K562 (cell line): ENCODE results near the gene ADORA3. TPM values are rescaled to one million over a fixed set of nuclear protein-coding genes. Genes with fewer than 3 reads are reported as not detected.
A peak's percentile ranks its signal among the peaks of the same experiment; 100 is the strongest.

Source experiments
- ARID2 ChIP-seq: fragments of 450-650 bp; IDR thresholded peaks from 2 replicates; pipeline ENCODE4 v1.6.1; 2017; ENCODE audit warnings: antibody characterized with exemption, mild to moderate bottlenecking
- ARID4B ChIP-seq: sonication (generic); formaldehyde crosslinking; IDR thresholded peaks from 2 replicates; pipeline ENCODE4 v1.8.0; 2022; ENCODE audit warnings: mild to moderate bottlenecking, missing genetic modification reagents
- CBFA2T2 ChIP-seq: fragments of 450-650 bp; conservative IDR thresholded peaks from 2 replicates; pipeline ENCODE4 v1.6.1; 2017; ENCODE audit warnings: mild to moderate bottlenecking
- CXXC5 ChIP-seq: fragments of 250-450 bp; sonication (Bioruptor Pico); IDR thresholded peaks from 2 replicates; pipeline ENCODE4 v1.8.0; 2022; ENCODE audit warnings: inconsistent platforms, mild to moderate bottlenecking, moderate library complexity
- DIDO1 ChIP-seq: fragments of 450-650 bp; IDR thresholded peaks from 2 replicates; pipeline ENCODE4 v1.6.1; 2016; ENCODE audit warnings: low read depth, missing biosample characterization, missing genetic modification characterization
- FOSL1 ChIP-seq: fragments of 200-800 bp; sonication (Bioruptor generic); conservative IDR thresholded peaks from 2 replicates; pipeline ENCODE4 v1.6.1; 2016; ENCODE audit warnings: missing genetic modification characterization, missing compliant biosample characterization
- HCFC1 ChIP-seq: IDR thresholded peaks from 2 replicates; pipeline ENCODE4 v1.6.1; 2012; ENCODE audit warnings: low read depth, low read length, improper control_type of control experiment
- HIVEP1 ChIP-seq: fragments of 250-450 bp; sonication (Bioruptor Pico); IDR thresholded peaks from 2 replicates; pipeline ENCODE4 v1.4.0; 2020; ENCODE audit warnings: mild to moderate bottlenecking
- PHF8 ChIP-seq: fragments of 200-600 bp; sonication (generic); IDR thresholded peaks from 2 replicates; pipeline ENCODE4 v1.6.1; 2012; ENCODE audit warnings: mixed run types, mild to moderate bottlenecking, inconsistent platforms, low read length, moderate library complexity, borderline replicate concordance
- TRIM25 ChIP-seq: fragments of 450-650 bp; IDR thresholded peaks from 2 replicates; pipeline ENCODE4 v1.7.0; 2016; ENCODE audit warnings: borderline replicate concordance
- ZNF239 ChIP-seq: fragments of 250-450 bp; sonication (Bioruptor Pico); IDR thresholded peaks from 2 replicates; pipeline ENCODE4 v1.4.0; 2020; ENCODE audit warnings: mild to moderate bottlenecking
- ZNF589 ChIP-seq: fragments of 200-800 bp; sonication (Bioruptor generic); IDR thresholded peaks from 2 replicates; pipeline ENCODE4 v1.6.1; 2016; ENCODE audit warnings: low read depth, missing genetic modification characterization, missing compliant biosample characterization
- polyA plus RNA-seq, 8 experiments: library from polyadenylated mRNA; depleted of rRNA in 4 of 8; stranded (reverse) in 5 of 8; unstranded in 3 of 8; fragments of >200 nt; fragmentation: Nextera tagmentation in 2 of 8; fragmentation: Illumina TruSeq in 1 of 8; extraction: Ambion mirVana in 2 of 8; extraction: Trizol in 1 of 8; gene quantifications; 2 replicates each; pipeline versions ENCODE4 v1.2.1 to v1.2.3, GENCODE V29; 2011 to 2014; ENCODE audit warnings: inconsistent platforms in 1 of 8, missing spikeins in 1 of 8
- total RNA-seq, 7 experiments: library from RNA; depleted of rRNA in 6 of 7; stranded (reverse); fragments of >200 nt in 6 of 7; fragmentation: Illumina TruSeq in 2 of 7; extraction: Trizol in 2 of 7; gene quantifications; 2 replicates each; pipeline versions ENCODE4 v1.2.1 to v1.2.3, GENCODE V29; 2011 to 2021; ENCODE audit warnings: low replicate concordance in 1 of 7
- TF ChIP-seq, protein P1 (sequence below): fragments of 450-650 bp; formaldehyde crosslinking; IDR thresholded peaks from 2 replicates; pipeline ENCODE4 v1.4.0; 2020; ENCODE audit warnings: mild to moderate bottlenecking, moderate library complexity
- TF ChIP-seq, protein P2 (sequence below): sonication (generic); formaldehyde crosslinking; IDR thresholded peaks from 2 replicates; pipeline ENCODE4 v1.8.1; 2022; ENCODE audit warnings: missing genetic modification reagents
- TF ChIP-seq, protein P3 (sequence below): sonication (generic); formaldehyde crosslinking; IDR thresholded peaks from 2 replicates; pipeline ENCODE4 v1.8.1; 2022; ENCODE audit warnings: missing genetic modification reagents
- TF ChIP-seq, protein P4 (sequence below): fragments of 250-450 bp; sonication (Bioruptor Pico); IDR thresholded peaks from 2 replicates; pipeline ENCODE4 v1.5.0; 2020; ENCODE audit warnings: mild to moderate bottlenecking

The ADORA3 gene
- total and polyA plus RNA-seq, 9 of the 15 experiments (the other 6 are each of a cell fraction or from before 2014, with no cell fraction given): 0.09 to 0.35 (median 0.16) TPM; not detected in 3

DNA sequence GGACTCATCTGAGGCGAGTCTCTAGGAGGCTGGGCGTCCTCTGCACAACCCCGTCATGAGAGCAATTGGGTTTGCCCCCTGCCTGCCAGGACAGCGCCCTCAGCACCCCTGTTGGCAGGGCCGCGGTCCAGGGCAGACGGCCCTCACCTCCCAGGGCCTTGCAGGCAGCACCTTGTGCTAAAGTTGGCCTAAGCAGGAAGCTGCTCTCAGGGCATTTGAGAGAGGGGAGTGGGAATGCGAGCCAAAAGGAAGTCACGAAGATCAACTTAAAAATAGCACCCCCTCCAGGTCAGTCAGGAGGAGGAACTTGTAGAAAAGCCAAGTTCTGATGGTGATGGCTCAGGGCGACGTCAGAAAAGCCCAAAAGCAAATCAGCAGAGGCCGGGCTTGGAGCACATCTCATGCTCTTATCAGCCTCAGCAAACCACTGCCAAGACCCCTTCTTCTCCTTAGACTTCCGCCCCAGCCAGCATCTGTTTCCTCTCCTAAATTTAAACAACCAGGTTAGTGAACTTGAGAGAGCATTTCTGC is 12.6 kb upstream of the ADORA3 start (continued):
- TF ChIP-seq, protein P1, sequence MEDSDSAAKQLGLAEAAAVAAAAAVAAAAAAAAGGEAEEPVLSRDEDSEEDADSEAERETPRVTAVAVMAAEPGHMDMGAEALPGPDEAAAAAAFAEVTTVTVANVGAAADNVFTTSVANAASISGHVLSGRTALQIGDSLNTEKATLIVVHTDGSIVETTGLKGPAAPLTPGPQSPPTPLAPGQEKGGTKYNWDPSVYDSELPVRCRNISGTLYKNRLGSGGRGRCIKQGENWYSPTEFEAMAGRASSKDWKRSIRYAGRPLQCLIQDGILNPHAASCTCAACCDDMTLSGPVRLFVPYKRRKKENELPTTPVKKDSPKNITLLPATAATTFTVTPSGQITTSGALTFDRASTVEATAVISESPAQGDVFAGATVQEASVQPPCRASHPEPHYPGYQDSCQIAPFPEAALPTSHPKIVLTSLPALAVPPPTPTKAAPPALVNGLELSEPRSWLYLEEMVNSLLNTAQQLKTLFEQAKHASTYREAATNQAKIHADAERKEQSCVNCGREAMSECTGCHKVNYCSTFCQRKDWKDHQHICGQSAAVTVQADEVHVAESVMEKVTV (CRISPR knock-in tag): no peak
- TF ChIP-seq, protein P2, sequence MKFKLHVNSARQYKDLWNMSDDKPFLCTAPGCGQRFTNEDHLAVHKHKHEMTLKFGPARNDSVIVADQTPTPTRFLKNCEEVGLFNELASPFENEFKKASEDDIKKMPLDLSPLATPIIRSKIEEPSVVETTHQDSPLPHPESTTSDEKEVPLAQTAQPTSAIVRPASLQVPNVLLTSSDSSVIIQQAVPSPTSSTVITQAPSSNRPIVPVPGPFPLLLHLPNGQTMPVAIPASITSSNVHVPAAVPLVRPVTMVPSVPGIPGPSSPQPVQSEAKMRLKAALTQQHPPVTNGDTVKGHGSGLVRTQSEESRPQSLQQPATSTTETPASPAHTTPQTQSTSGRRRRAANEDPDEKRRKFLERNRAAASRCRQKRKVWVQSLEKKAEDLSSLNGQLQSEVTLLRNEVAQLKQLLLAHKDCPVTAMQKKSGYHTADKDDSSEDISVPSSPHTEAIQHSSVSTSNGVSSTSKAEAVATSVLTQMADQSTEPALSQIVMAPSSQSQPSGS (CRISPR knock-in tag): no peak
- TF ChIP-seq DIDO1 (tag) (no peak), PHF8 (no peak), HCFC1 (no peak), CXXC5 (CRISPR knock-in tag) (0 out of 2 replicates have a peak, but pooled peaks have one; percentile 13), ARID4B (CRISPR knock-in tag) (0 out of 2 replicates have a peak, but pooled peaks have one; percentile 22), HIVEP1 (CRISPR knock-in tag) (no peak), ARID2 (no peak), ZNF589 (CRISPR knock-in tag) (no peak), CBFA2T2 (no peak), ZNF239 (CRISPR knock-in tag) (no peak), FOSL1 (tag) (no peak), TRIM25 (no peak)
- TF ChIP-seq, protein P3, sequence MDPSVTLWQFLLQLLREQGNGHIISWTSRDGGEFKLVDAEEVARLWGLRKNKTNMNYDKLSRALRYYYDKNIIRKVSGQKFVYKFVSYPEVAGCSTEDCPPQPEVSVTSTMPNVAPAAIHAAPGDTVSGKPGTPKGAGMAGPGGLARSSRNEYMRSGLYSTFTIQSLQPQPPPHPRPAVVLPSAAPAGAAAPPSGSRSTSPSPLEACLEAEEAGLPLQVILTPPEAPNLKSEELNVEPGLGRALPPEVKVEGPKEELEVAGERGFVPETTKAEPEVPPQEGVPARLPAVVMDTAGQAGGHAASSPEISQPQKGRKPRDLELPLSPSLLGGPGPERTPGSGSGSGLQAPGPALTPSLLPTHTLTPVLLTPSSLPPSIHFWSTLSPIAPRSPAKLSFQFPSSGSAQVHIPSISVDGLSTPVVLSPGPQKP (CRISPR knock-in tag): no peak
- TF ChIP-seq, protein P4, sequence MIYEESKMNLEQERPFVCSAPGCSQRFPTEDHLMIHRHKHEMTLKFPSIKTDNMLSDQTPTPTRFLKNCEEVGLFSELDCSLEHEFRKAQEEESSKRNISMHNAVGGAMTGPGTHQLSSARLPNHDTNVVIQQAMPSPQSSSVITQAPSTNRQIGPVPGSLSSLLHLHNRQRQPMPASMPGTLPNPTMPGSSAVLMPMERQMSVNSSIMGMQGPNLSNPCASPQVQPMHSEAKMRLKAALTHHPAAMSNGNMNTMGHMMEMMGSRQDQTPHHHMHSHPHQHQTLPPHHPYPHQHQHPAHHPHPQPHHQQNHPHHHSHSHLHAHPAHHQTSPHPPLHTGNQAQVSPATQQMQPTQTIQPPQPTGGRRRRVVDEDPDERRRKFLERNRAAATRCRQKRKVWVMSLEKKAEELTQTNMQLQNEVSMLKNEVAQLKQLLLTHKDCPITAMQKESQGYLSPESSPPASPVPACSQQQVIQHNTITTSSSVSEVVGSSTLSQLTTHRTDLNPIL (CRISPR knock-in tag): no peak
